GM12872 (cell line): ENCODE measurements around the gene TRIM41.
A peak's percentile ranks its signal among the peaks of the same experiment; 100 is the strongest.

Experiments used
- CTCF ChIP-seq: IDR thresholded peaks from 3 replicates; pipeline ENCODE4 v1.5.1; 2011; ENCODE audit warnings: low read depth, mild to moderate bottlenecking, low read length, moderate library complexity; ENCODE audit not compliant: insufficient read depth

The TRIM41 gene

GRCh38 chr5:181212080-181212479 is 11.0 kb upstream of the TRIM41 start:
- TF ChIP-seq CTCF: no peak

GRCh38 chr5:181212934-181213333 is 10.1 kb upstream of the TRIM41 start:
- no peak for TF ChIP-seq CTCF

GRCh38 chr5:181215997-181216989 is 6.8 kb upstream of the TRIM41 start:
- TF ChIP-seq CTCF: no peak

- peak; percentile 41 for TF ChIP-seq CTCF
Measured at GRCh38 chr5:181217111-181217802, 5.8 kb upstream of the TRIM41 start.

GRCh38 chr5:181217803-181218062 is 5.3 kb upstream of the TRIM41 start:
- TF ChIP-seq CTCF: no peak

- TF ChIP-seq CTCF: no peak
Measured at GRCh38 chr5:181218795-181219124, 4.3 kb upstream of the TRIM41 start.

GRCh38 chr5:181219262-181220177 is 3.6 kb upstream of the TRIM41 start:
- TF ChIP-seq CTCF: no peak
